Measurements from ENCODE around the gene PHACTR1. TPM values are rescaled to one million over a fixed set of nuclear protein-coding genes. Genes with fewer than 3 reads are reported as not detected.

The PHACTR1 gene
- total RNA-seq (2014; rRNA removed) (not detected in 2 replicates), Bru-seq, nascent RNA (percentile 0 among the genes with signal in this experiment), BruChase-seq, experiment 1, labeled RNA remaining after a 6-hour chase (percentile 1 among the genes with signal in this experiment), BruChase-seq, experiment 2, labeled RNA remaining after a 2-hour chase (percentile 1 among the genes with signal in this experiment)
- long read RNA-seq: 0 reads

DNA sequence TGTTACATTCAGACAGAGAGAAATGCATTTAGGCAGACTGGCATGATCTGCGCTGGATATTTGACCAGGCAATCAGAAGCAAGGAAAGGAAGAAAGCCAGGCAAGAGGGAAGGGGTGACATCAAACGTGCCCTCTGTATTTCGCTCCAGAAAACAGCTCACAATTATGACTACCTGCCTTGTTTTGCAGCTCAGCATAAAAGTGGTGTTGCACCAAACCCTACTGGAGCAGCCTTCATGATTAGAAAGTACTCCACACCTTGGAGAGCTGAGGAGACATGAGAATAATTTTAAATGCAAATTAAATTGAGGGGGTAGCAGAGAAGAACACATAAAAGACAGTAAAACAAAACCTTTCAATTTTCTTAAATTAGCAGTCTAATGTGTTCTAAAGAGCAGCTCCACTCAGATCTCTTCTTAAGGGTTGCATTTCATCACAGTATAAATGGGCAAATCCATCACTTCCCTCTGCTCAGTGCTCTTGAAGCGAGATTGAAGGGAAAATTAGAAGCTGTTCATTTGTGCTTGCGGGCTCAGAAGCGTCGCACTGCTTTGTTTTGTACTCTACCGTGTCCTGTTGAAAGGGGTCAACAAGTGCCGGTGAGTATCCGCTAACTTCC is at the start of gene PHACTR1:
Gene PHACTR1 (plus strand): TSS at position 470 of the 619 bp plus-strand sequence.
- no peak within 1 kb of the TSS for H3K27ac ChIP-seq (ENCODE audit: low read length)
- ChIA-PET CTCF (no interaction called here), POLR2A (ENCODE audit: unreplicated experiment) (no interaction called here)
- H3K4me1 ChIP-seq (ENCODE audit: insufficient read depth, low read length): peaks cover 9% of the 10 kb centered on the region
- peaks cover 65% of the 10 kb centered on the region for H3K27me3 ChIP-seq (ENCODE audit: low read length)
- ATAC-seq (no peak), DNase-seq (no peak)
- BruUV-seq (replicated peaks): no TSS peak
- H2AFZ ChIP-seq (ENCODE audit: low read length): no peak within 1 kb of the TSS
- H3K4me2 ChIP-seq (ENCODE audit: low read length): peak within 1 kb of the TSS; percentile 48
- H3K9ac ChIP-seq (ENCODE audit: low read length): no peak within 1 kb of the TSS
- H3F3A ChIP-seq (ENCODE audit: low read length, unreplicated experiment): no peaks in the 10 kb centered on the region
- H3K36me3 ChIP-seq (ENCODE audit: low read depth, low read length): no peaks in the 10 kb centered on the region
- no peaks in the 10 kb centered on the region for H3K9me2 ChIP-seq (replicated peaks; ENCODE audit: low read length)
- TF ChIP-seq EZH2 (IDR thresholded peaks at IDR 0.05; ENCODE audit: low read length, unreplicated experiment): no peak
- TF ChIP-seq EZH2phosphoT487 (IDR thresholded peaks at IDR 0.05; ENCODE audit: borderline replicate concordance, low read length): no peak
- TF ChIP-seq, protein P1, sequence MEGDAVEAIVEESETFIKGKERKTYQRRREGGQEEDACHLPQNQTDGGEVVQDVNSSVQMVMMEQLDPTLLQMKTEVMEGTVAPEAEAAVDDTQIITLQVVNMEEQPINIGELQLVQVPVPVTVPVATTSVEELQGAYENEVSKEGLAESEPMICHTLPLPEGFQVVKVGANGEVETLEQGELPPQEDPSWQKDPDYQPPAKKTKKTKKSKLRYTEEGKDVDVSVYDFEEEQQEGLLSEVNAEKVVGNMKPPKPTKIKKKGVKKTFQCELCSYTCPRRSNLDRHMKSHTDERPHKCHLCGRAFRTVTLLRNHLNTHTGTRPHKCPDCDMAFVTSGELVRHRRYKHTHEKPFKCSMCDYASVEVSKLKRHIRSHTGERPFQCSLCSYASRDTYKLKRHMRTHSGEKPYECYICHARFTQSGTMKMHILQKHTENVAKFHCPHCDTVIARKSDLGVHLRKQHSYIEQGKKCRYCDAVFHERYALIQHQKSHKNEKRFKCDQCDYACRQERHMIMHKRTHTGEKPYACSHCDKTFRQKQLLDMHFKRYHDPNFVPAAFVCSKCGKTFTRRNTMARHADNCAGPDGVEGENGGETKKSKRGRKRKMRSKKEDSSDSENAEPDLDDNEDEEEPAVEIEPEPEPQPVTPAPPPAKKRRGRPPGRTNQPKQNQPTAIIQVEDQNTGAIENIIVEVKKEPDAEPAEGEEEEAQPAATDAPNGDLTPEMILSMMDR (conservative IDR thresholded peaks at IDR 0.05; ENCODE audit: low read depth, low read length): no peak
- no peaks in the 10 kb centered on the region for H3K9me3 ChIP-seq (ENCODE audit: low read length)
- no peaks in the 10 kb centered on the region for H4K20me1 ChIP-seq (ENCODE audit: low read length)
- intact Hi-C loops (cut with micrococcal nuclease): no loop called here
- H3K4me3 ChIP-seq (ENCODE audit: low read length): peak within 1 kb of the TSS; percentile 15; the same call in 1 of the 2 replicates
- no peaks in the 10 kb centered on the region for H3K79me2 ChIP-seq (ENCODE audit: low read length)

DNA sequence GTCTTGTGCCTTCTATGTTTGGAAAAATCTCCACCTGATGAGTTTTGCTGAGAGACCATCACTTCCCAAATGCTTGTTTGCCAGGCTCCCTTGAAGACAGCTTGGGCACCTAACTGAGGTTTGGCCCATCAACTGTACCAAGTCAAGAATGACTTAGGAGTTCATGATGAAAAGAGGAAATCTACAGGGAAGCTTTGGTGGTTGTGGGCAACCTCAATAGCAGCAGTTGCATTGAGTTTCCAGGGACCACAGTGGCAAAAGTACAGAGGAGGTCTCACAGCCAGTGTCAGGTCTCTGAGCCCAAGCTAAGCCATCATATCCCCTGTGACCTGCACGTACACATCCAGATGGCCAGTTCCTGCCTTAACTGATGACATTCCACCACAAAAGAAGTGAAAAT is 49.7 kb upstream of the PHACTR1 start:
- TF ChIP-seq EZH2 (IDR thresholded peaks at IDR 0.05; ENCODE audit: low read length, unreplicated experiment) (no peak), EZH2phosphoT487 (IDR thresholded peaks at IDR 0.05; ENCODE audit: borderline replicate concordance, low read length) (no peak)
- TF ChIP-seq, protein P1 (conservative IDR thresholded peaks at IDR 0.05; ENCODE audit: low read depth, low read length): no peak
- ChIA-PET POLR2A (ENCODE audit: unreplicated experiment) (no interaction called here), CTCF (no interaction called here)
- Histone ChIP-seq H3K79me2 (ENCODE audit: low read length) (no peaks in the 10 kb centered on the region), H3K27me3 (ENCODE audit: low read length) (peaks cover 34% of the 10 kb centered on the region), H3K4me2 (ENCODE audit: low read length) (no peak overlapping the region), H2AFZ (ENCODE audit: low read length) (no peak overlapping the region), H3K9me3 (ENCODE audit: low read length) (no peaks in the 10 kb centered on the region), H3K9me2 (replicated peaks; ENCODE audit: low read length) (no peaks in the 10 kb centered on the region), H3F3A (ENCODE audit: low read length, unreplicated experiment) (no peaks in the 10 kb centered on the region), H4K20me1 (ENCODE audit: low read length) (no peaks in the 10 kb centered on the region), H3K4me3 (ENCODE audit: low read length) (no peak overlapping the region), H3K36me3 (ENCODE audit: low read depth, low read length) (no peaks in the 10 kb centered on the region), H3K27ac (ENCODE audit: low read length) (no peak overlapping the region), H3K4me1 (ENCODE audit: insufficient read depth, low read length) (no peaks in the 10 kb centered on the region), H3K9ac (ENCODE audit: low read length) (no peak overlapping the region)
- no peak for ATAC-seq
- intact Hi-C loops (cut with micrococcal nuclease): no loop called here
- DNase-seq: no peak
- no TSS peak for BruUV-seq (replicated peaks)

DNA sequence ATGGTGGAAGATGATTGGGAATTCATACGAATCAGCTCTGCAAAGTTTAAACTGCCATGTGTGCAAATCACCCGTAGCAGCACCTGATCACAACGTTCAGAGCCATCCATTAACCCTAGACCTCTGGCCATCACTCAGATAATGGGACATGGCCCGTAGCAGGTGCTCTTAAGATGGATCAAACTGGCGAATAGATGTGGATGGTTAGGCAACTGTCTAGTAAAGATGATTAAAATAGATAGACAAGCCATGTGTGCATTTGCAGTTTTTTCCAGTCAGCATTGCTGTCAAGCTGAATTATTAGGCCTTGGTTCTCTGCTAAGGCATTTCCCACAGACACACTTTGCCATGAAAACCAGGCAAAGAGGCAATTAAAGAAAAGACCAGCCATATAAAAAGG is 40.6 kb upstream of the PHACTR1 start:
- peaks cover 42% of the 10 kb centered on the region for H3K27me3 ChIP-seq (ENCODE audit: low read length)
- CTCF ChIA-PET: no interaction called here
- no peaks in the 10 kb centered on the region for H4K20me1 ChIP-seq (ENCODE audit: low read length)
- H2AFZ ChIP-seq (ENCODE audit: low read length): no peak overlapping the region
- H3K79me2 ChIP-seq (ENCODE audit: low read length): no peaks in the 10 kb centered on the region
- no peak overlapping the region for H3K27ac ChIP-seq (ENCODE audit: low read length)
- no TSS peak for BruUV-seq (replicated peaks)
- no peaks in the 10 kb centered on the region for H3K9me2 ChIP-seq (replicated peaks; ENCODE audit: low read length)
- H3K9ac ChIP-seq (ENCODE audit: low read length): no peak overlapping the region
- TF ChIP-seq, protein P1 (conservative IDR thresholded peaks at IDR 0.05; ENCODE audit: low read depth, low read length): no peak
- no peak for TF ChIP-seq EZH2phosphoT487 (IDR thresholded peaks at IDR 0.05; ENCODE audit: borderline replicate concordance, low read length)
- no peak for TF ChIP-seq EZH2 (IDR thresholded peaks at IDR 0.05; ENCODE audit: low read length, unreplicated experiment)
- no peaks in the 10 kb centered on the region for H3K4me1 ChIP-seq (ENCODE audit: insufficient read depth, low read length)
- no peak overlapping the region for H3K4me2 ChIP-seq (ENCODE audit: low read length)
- POLR2A ChIA-PET (ENCODE audit: unreplicated experiment): no interaction called here
- ATAC-seq (no peak), DNase-seq (no peak)
- H3F3A ChIP-seq (ENCODE audit: low read length, unreplicated experiment): no peaks in the 10 kb centered on the region
- H3K4me3 ChIP-seq (ENCODE audit: low read length): no peak overlapping the region
- H3K36me3 ChIP-seq (ENCODE audit: low read depth, low read length): no peaks in the 10 kb centered on the region
- intact Hi-C loops (cut with micrococcal nuclease): no loop called here
- no peaks in the 10 kb centered on the region for H3K9me3 ChIP-seq (ENCODE audit: low read length)

Data from PC-3 (cell line).